Ishikawa (cell line): ENCODE measurements around the gene URB2.

Experiments used
- CEBPB ChIP-seq: IDR thresholded peaks from 2 replicates; pipeline ENCODE4 v1.6.1; 2012
- CREB1 ChIP-seq: IDR thresholded peaks from 2 replicates; pipeline ENCODE4 v1.6.1; 2012; ENCODE audit warnings: low read depth
- EGR1 ChIP-seq: IDR thresholded peaks from 2 replicates; pipeline ENCODE4 v1.6.1; 2012
- EP300 ChIP-seq: IDR thresholded peaks from 2 replicates; pipeline ENCODE4 v1.6.1; 2012; ENCODE audit warnings: borderline replicate concordance
- NFIC ChIP-seq: IDR thresholded peaks from 2 replicates; pipeline ENCODE4 v1.6.1; 2012
- TAF1 ChIP-seq: IDR thresholded peaks from 2 replicates; pipeline ENCODE4 v1.6.1; 2012; ENCODE audit warnings: low read depth, mild to moderate bottlenecking
- TCF12 ChIP-seq: IDR thresholded peaks from 2 replicates; pipeline ENCODE4 v1.6.1; 2012; ENCODE audit warnings: low read depth
- YY1 ChIP-seq: IDR thresholded peaks from 2 replicates; pipeline ENCODE4 v1.6.1; 2012; ENCODE audit warnings: low read depth
- TF ChIP-seq, protein P1 (sequence below): IDR thresholded peaks from 2 replicates; pipeline ENCODE4 v1.6.1; 2012
- TF ChIP-seq, protein P2 (sequence below): IDR thresholded peaks from 2 replicates; pipeline ENCODE4 v1.6.1; 2012
- TF ChIP-seq, protein P3 (sequence below): IDR thresholded peaks from 2 replicates; pipeline ENCODE4 v1.6.1; 2012; ENCODE audit warnings: low read depth, mild to moderate bottlenecking

GRCh38 chr1:229645324-229645993 lies 19.4 kb downstream of the URB2 start:
- TF ChIP-seq EP300: no peak
- TF ChIP-seq CREB1: no peak
- TF ChIP-seq, protein P1, sequence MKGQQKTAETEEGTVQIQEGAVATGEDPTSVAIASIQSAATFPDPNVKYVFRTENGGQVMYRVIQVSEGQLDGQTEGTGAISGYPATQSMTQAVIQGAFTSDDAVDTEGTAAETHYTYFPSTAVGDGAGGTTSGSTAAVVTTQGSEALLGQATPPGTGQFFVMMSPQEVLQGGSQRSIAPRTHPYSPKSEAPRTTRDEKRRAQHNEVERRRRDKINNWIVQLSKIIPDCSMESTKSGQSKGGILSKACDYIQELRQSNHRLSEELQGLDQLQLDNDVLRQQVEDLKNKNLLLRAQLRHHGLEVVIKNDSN: no peak
- TF ChIP-seq, protein P2, sequence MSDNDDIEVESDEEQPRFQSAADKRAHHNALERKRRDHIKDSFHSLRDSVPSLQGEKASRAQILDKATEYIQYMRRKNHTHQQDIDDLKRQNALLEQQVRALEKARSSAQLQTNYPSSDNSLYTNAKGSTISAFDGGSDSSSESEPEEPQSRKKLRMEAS: no peak
- TF ChIP-seq, protein P3, sequence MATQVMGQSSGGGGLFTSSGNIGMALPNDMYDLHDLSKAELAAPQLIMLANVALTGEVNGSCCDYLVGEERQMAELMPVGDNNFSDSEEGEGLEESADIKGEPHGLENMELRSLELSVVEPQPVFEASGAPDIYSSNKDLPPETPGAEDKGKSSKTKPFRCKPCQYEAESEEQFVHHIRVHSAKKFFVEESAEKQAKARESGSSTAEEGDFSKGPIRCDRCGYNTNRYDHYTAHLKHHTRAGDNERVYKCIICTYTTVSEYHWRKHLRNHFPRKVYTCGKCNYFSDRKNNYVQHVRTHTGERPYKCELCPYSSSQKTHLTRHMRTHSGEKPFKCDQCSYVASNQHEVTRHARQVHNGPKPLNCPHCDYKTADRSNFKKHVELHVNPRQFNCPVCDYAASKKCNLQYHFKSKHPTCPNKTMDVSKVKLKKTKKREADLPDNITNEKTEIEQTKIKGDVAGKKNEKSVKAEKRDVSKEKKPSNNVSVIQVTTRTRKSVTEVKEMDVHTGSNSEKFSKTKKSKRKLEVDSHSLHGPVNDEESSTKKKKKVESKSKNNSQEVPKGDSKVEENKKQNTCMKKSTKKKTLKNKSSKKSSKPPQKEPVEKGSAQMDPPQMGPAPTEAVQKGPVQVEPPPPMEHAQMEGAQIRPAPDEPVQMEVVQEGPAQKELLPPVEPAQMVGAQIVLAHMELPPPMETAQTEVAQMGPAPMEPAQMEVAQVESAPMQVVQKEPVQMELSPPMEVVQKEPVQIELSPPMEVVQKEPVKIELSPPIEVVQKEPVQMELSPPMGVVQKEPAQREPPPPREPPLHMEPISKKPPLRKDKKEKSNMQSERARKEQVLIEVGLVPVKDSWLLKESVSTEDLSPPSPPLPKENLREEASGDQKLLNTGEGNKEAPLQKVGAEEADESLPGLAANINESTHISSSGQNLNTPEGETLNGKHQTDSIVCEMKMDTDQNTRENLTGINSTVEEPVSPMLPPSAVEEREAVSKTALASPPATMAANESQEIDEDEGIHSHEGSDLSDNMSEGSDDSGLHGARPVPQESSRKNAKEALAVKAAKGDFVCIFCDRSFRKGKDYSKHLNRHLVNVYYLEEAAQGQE: no peak
- TF ChIP-seq YY1: no peak
- TF ChIP-seq TAF1: no peak
- no peak for TF ChIP-seq NFIC
- TF ChIP-seq TCF12: no peak
- TF ChIP-seq CEBPB: no peak
- no peak for TF ChIP-seq EGR1
